ENCODE data around the gene STYXL1.

GRCh38 chr7:76073335-76073990 is 25.7 kb upstream of the STYXL1 start:
- TF ChIP-seq CTCF (IDR thresholded peaks at IDR 0.05) (no peak), POLR2A (IDR thresholded peaks at IDR 0.05) (no peak), POLR2AphosphoS5 (IDR thresholded peaks at IDR 0.05) (no peak)

Data from sigmoid colon (tissue), 4 donors.